GM04503 (cell line): ENCODE data around the gene HOXC6.
"Not testable (repeated sequence)": the region's sequence is repeated elsewhere in the genome, so short reads cannot be mapped to it uniquely, and the experiment has no call there.

Source experiments
- DNase-seq: peaks from one replicate; pipeline ENCODE4 v3.0.0-alpha.2; 2012; ENCODE audit warnings: low read depth

Gene HOXC6

GRCh38 chr12:54030889-54031471, 2.7 kb downstream of the HOXC6 start:
- no peak for DNase-seq

- no peak for DNase-seq
Observed at GRCh38 chr12:54031480-54031879, 3.2 kb downstream of the HOXC6 start.

GRCh38 chr12:54032086-54032619, 3.9 kb downstream of the HOXC6 start:
- DNase-seq = no peak

DNA sequence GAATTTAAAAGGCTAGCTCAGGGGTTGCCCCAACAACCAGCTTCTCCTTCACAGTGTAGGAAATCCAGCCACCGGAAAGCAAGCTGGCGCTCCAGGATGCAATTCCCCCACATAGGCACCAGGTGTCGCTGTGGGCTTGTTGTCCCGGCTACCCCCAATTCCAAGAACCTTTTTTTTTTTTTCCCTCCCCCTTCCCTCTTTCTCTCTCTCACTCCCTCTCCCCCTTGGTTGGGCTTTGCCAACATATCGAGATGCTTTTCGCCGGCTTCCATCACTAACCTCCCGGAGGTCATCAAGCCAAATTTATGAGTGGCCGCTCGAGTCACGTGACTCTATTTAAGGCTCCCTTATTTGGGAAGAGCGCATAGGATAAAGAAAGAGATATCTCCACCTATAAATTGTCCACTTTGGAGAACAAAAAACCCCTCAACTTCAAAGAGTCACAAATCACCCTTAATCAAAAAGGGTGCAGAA, 4.4 kb downstream of the HOXC6 start, which contains the start of gene HOXC5:
Gene HOXC5 (plus strand): TSS at position 424 of the 474 bp plus-strand sequence. CDS start 73 bp downstream, outside the sequence.
- no peak for DNase-seq

DNA sequence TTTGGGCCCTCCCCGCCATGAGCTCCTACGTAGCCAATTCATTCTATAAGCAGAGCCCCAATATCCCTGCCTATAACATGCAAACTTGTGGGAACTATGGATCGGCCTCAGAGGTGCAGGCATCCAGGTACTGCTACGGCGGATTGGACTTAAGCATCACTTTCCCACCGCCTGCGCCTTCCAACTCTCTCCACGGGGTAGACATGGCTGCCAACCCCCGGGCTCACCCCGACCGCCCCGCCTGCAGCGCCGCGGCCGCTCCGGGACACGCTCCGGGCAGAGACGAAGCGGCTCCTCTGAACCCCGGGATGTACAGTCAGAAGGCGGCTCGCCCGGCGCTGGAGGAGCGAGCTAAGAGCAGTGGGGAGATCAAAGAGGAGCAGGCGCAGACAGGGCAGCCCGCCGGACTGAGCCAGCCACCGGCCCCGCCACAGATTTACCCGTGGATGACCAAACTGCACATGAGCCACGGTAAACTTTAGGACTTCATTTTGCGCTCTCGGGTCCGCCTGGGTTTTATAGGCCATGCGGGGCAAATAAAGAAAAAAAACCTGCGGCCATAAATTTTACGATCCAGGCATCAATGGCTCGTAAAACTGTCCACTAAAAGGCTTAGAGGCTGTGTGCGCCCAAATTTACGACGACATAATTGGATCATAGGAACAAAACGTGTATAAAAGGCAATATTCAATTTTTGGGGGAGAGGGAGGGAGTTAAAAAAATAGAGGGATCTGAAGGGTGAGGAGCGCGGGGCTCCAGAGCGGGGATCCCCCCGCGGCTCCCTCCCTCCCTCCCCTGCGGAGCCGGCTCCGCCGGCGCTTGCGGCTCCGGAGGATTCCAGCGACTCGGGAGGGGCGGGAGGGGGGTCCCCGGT, 5.1 kb downstream of the HOXC6 start:
- no peak for DNase-seq

DNA sequence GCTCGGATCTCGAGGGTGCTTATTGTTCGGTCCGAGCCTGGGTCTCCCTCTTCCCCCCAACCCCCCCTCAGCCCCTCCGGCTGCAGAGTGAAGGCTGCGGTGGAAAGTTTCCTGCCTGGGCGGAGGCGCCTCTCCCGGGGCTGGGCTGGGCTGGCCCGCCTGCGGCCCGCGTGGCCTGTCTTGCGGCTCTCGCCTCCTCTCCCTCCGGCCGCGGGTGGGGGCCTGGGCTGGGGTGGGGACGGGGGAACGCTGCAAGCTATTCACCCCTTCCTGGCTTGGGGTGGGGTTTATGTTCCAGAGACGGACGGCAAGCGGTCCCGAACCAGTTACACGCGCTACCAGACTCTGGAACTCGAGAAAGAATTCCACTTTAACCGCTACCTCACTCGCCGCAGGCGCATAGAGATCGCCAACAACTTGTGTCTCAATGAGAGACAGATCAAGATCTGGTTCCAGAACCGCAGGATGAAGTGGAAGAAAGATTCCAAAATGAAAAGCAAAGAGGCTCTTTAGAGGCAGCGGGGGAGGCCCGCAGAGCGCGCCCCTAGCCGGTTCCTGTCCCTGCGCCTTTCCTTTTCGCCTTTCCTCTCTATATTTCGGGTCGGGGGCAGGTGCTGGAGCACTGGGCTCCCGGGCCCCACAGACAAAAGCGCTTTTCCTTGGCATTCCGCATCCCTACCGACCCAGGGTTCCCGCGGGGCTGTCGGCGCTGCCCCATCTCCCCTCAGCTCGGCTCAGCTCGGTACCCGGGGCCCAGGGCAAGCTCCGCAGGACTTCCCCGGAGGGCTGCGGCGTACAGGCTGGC, 5.9 kb downstream of the HOXC6 start:
- DNase-seq = no peak

GRCh38 chr12:54034785-54035310, 6.6 kb downstream of the HOXC6 start:
- DNase-seq = no peak

- DNase-seq = no peak
Observed at GRCh38 chr12:54035568-54036264, 7.5 kb downstream of the HOXC6 start.

- DNase-seq = no peak
Observed at GRCh38 chr12:54036620-54037359, 8.6 kb downstream of the HOXC6 start.

- no peak for DNase-seq
Observed at GRCh38 chr12:54037360-54038283, 9.4 kb downstream of the HOXC6 start.

DNA sequence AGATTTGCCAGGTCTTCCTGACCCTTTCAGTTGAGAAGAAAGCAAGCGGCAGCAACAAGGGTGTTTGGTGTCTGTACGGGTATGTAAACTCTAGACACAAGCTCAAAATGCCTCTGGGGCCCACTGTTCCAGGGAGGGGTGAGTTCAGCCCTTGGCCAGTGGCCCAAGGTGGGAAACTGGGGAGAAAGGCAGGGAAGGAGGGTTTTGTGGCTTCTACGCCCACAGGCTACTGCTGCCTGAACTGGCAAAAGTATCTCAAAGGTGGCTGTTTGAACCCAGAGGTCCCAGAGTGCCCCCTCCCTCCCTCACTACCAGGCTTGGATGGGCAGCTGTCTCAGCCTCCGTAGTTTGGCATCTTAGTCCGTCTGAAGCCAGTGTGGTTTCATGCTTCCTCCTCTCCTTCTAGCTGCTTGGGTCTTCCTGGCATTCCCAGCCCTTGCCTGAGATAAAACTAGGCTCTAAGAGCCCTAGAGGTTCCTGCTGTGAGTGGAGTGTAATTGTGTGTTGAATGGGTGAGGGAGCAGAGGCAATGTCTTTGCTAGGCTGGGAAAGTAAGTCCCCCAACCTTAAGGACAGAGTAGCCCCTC, 10.1 kb downstream of the HOXC6 start:
- DNase-seq = no peak

DNA sequence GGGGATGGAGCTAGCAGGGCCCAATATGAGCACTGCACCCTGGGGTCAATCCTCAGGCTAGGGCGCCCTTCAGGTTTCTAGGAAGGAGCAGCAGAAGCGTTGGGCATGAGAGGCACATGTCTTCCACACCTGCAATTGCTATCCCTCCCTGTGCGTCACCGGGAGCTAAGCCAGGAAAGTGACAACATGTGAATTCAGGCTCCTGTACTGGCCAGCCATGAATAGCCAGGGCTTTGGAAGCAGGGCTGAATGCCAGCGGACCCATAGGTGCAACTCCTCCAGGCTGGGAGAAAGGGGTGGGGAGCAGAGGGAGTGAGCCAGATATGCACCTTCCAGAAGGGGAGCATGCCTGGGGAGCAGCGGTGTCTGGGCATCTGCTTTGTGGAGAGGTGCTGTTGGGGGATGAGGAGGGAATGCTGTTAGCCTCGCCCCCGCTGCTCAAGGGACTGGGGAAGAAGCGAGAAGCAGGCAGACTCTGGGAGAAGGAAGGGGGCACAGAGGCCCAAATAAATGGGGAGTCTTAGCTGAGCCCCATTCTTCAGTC, 10.7 kb downstream of the HOXC6 start:
- no peak for DNase-seq

DNA sequence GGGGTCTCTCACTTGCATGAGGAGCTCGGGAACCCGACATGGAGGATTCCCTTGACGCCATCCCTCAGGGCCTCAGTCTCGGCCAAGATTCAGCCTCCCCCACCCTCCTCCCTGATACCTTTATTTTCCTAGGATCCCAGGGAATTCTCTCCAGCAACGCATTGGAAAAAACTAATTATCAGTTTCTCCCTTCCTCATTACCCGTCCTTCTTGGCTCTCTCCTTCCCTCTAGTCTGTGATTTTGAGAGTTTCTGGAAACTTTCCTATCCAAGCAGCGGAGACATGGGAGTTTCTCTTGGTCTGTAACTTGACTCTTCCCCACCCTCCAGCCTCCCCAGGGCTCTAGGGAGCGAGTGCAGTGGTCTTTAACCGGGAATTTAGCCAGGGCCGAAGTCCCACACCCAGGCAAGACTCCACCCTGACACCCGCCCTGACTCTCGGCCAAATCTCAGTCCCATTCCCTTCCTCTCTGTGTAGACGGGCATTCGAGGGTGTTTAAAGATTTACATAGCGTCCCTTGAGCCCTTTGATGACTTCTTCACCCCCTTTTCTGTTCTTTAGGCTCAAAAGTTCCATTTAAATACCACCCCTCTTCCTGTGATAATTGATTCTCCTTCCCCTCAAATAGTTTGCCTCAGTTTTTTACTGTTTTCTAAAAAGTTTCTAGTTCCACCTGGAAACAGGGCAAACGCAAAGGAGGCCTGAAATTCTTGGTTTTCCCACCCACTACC, 11.3 kb downstream of the HOXC6 start:
- no peak for DNase-seq

GRCh38 chr12:54040148-54040494, 11.9 kb downstream of the HOXC6 start:
- no peak for DNase-seq

DNA sequence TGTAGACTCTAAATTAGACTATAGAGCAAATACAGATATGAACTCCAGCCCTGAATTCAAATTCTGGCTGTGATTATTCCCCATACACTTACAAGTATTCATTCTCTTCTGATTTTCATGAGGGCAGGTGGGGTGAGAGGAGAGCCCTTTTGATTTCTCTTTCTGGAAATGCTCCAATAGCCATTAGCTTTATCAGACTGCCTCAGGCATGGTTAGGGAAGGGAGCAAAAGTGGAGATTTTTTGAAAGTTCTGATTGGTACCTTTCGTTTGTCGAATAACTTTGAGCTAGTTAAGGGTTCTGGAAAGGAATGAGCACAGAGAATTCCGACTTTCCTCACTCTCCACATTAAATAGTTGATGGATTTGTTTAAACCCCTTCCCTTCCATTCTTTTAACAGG, 12.4 kb downstream of the HOXC6 start:
- DNase-seq = no peak

GRCh38 chr12:54041097-54041690, 13.0 kb downstream of the HOXC6 start:
- no peak for DNase-seq

DNA sequence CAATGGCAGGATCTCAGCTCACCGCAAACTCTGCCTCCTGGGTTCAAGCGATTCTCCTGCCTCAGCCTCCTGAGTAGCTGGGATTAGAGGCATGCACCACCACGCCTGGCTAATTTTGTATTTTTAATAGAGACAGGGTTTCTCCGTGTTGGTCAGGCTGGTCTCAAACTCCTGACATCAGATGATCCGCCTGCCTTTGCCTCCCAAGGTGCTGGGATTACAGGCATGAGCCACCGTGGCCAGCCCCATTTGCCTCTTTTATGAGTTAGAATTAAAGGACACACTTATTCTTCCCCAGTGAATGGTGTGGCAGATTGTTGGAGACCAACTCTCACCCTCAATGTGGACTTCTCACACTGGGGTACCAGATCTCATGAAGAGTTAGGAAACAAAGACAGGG, 13.8 kb downstream of the HOXC6 start:
- not testable (repeated sequence) for DNase-seq
